ENCODE results near the gene S100Z.

Gene S100Z

DNA sequence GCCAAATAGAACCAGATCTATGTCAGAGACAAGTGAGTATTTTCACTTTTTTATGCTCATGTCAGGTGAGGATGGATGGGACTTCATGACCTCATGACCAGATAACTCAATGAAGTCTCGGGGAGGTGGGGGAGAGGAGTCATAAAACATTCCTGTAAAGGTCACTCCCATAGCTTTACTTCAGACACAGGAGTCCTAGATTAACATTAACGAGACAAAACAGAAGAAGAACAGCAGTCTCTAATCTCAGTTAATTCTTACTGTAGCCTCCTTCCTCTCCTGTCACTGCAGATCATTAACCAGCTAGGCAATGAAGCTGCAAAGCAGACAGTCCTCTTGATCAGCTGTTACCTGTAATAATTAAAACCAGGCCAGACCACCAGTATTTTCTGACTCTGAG is 114.2 kb downstream of the S100Z start:
- no peak for TF ChIP-seq TCF12 (IDR thresholded peaks at IDR 0.05; ENCODE audit: low read depth)
- no peak for TF ChIP-seq EP300 (IDR thresholded peaks at IDR 0.05; ENCODE audit: borderline replicate concordance)
- TF ChIP-seq CREB1 (IDR thresholded peaks at IDR 0.05; ENCODE audit: low read depth): no peak
- TF ChIP-seq TAF1 (IDR thresholded peaks at IDR 0.05; ENCODE audit: low read depth): no peak
